IMR-90 (cell line): ENCODE data around the gene ELP4. TPM values are rescaled to one million over a fixed set of nuclear protein-coding genes. Genes with fewer than 3 reads are reported as not detected.

ENCODE experiments used
- ATAC-seq: fragments of 200-7000 bp; cut with Tn5 transposase; 2 replicates; pipeline ENCODE4 v1.9.1; 2020; ENCODE audit warnings: low read depth, mild to moderate bottlenecking, moderate library complexity
- BruUV-seq: library from RNA; stranded (reverse); fragments of 400-500 nt; replicated peaks from 2 replicates; lab custom pipeline; 2021; lab: Mats Ljungman, UMichigan
- CTCF ChIA-PET: fragments of 300-600 bp; formaldehyde crosslinking; extraction: SDS; loops from one replicate; lab custom pipeline; 2021; ENCODE audit warnings: antibody characterized with exemption; lab: Yijun Ruan, JAX
- POLR2A ChIA-PET: fragments of 300-600 bp; sonication (Branson Sonifier 250); formaldehyde crosslinking; loops from one replicate; lab custom pipeline; 2022; ENCODE audit warnings: antibody characterized with exemption; ENCODE audit not compliant: unreplicated experiment; lab: Charles Lee
- DNase-seq: peaks from one replicate; pipeline ENCODE4 v3.0.0; 2013
- H2AFZ ChIP-seq: replicated peaks from 2 replicates; pipeline ENCODE3; 2013; ENCODE audit warnings: low read length, mild to moderate bottlenecking; ENCODE audit not compliant: poor library complexity
- H2AK5ac ChIP-seq: 2 replicates; pipeline ENCODE4 v1.6.1; 2013; ENCODE audit warnings: low read depth, low read length, inconsistent platforms
- H2AK9ac ChIP-seq: replicated peaks from 2 replicates; pipeline ENCODE3; 2013; ENCODE audit warnings: mild to moderate bottlenecking, low read depth, low read length, moderate library complexity; ENCODE audit not compliant: poor library complexity
- H2BK120ac ChIP-seq: 2 replicates; pipeline ENCODE4 v1.6.1; 2013; ENCODE audit warnings: low read depth, low read length, inconsistent platforms
- H2BK15ac ChIP-seq: 3 replicates; pipeline ENCODE4 v1.6.1; 2013; ENCODE audit warnings: low read depth, low read length, inconsistent platforms
- H2BK20ac ChIP-seq: 2 replicates; pipeline ENCODE4 v1.6.1; 2013; ENCODE audit warnings: low read depth, mild to moderate bottlenecking, inconsistent platforms, low read length, moderate library complexity
- H2BK5ac ChIP-seq: 2 replicates; pipeline ENCODE4 v1.6.1; 2013; ENCODE audit warnings: mild to moderate bottlenecking, low read depth, low read length, inconsistent platforms; ENCODE audit not compliant: poor library complexity, severe bottlenecking
- H3K14ac ChIP-seq: replicated peaks from 2 replicates; pipeline ENCODE4 v1.6.1; 2013; ENCODE audit warnings: low read depth, low read length, inconsistent platforms
- H3K18ac ChIP-seq: 2 replicates; pipeline ENCODE4 v1.6.1; 2013; ENCODE audit warnings: low read depth, low read length, control low read depth
- H3K23ac ChIP-seq: 2 replicates; pipeline ENCODE4 v1.6.1; 2013; ENCODE audit warnings: low read depth, low read length, inconsistent platforms
- H3K27ac ChIP-seq: 2 replicates; pipeline ENCODE4 v1.5.1; 2013; ENCODE audit warnings: mild to moderate bottlenecking, control low read depth, low read length; ENCODE audit not compliant: insufficient read depth
- H3K27me3 ChIP-seq: 2 replicates; pipeline ENCODE4 v1.6.1; 2013; ENCODE audit warnings: low read length; ENCODE audit not compliant: control insufficient read depth, insufficient read depth
- H3K36me3 ChIP-seq: 2 replicates; pipeline ENCODE4 v1.6.1; 2013; ENCODE audit warnings: low read length, mixed read lengths; ENCODE audit not compliant: control insufficient read depth, insufficient read depth
- H3K4ac ChIP-seq: 2 replicates; pipeline ENCODE4 v1.6.1; 2013; ENCODE audit warnings: low read depth, low read length, inconsistent platforms
- H3K4me1 ChIP-seq: 2 replicates; pipeline ENCODE4 v1.6.1; 2013; ENCODE audit warnings: low read length, mixed read lengths; ENCODE audit not compliant: control insufficient read depth, insufficient read depth
- H3K4me2 ChIP-seq: 2 replicates; pipeline ENCODE4 v1.6.1; 2013; ENCODE audit warnings: low read depth, mild to moderate bottlenecking, control low read depth, low read length, moderate library complexity
- H3K4me3 ChIP-seq: 2 replicates; pipeline ENCODE4 v1.5.1; 2013; ENCODE audit warnings: low read depth, mild to moderate bottlenecking, control low read depth, low read length, moderate library complexity; ENCODE audit not compliant: insufficient read depth
- H3K56ac ChIP-seq: 2 replicates; pipeline ENCODE4 v1.6.1; 2013; ENCODE audit warnings: low read length, inconsistent platforms; ENCODE audit not compliant: insufficient read depth; ENCODE audit errors: extremely low read depth
- H3K79me1 ChIP-seq, 2 experiments: 2 replicates each; pipeline ENCODE4 v1.6.1; 2013; ENCODE audit warnings: low read length in 2 of 2, inconsistent platforms in 1 of 2, low read depth in 1 of 2
- H3K9ac ChIP-seq: 2 replicates; pipeline ENCODE4 v1.6.1; 2013; ENCODE audit warnings: low read depth, low read length, control low read depth
- H3K9me1 ChIP-seq: 2 replicates; pipeline ENCODE4 v1.6.1; 2013; ENCODE audit warnings: low read length, inconsistent platforms; ENCODE audit not compliant: insufficient read depth
- H3K9me3 ChIP-seq: 2 replicates; pipeline ENCODE4 v1.6.1; 2013; ENCODE audit warnings: low read length; ENCODE audit not compliant: control insufficient read depth, insufficient read depth
- H4K20me1 ChIP-seq: 2 replicates; pipeline ENCODE4 v1.6.1; 2013; ENCODE audit warnings: low read length, inconsistent platforms; ENCODE audit not compliant: insufficient read depth
- H4K5ac ChIP-seq: 2 replicates; pipeline ENCODE4 v1.6.1; 2013; ENCODE audit warnings: mild to moderate bottlenecking, low read depth, low read length, control low read depth
- H4K8ac ChIP-seq, 2 experiments: 2 replicates each; pipeline ENCODE4 v1.6.1; 2013; ENCODE audit warnings: low read depth in 2 of 2, low read length in 2 of 2, control low read depth in 1 of 2, inconsistent platforms in 1 of 2
- H4K91ac ChIP-seq: 2 replicates; pipeline ENCODE4 v1.6.1; 2013; ENCODE audit warnings: low read depth, low read length, inconsistent platforms; ENCODE audit not compliant: insufficient read depth
- BHLHE40 ChIP-seq: fragments of 150-350 bp; IDR thresholded peaks from 2 replicates; pipeline ENCODE4 v1.6.1; 2016; ENCODE audit warnings: mild to moderate bottlenecking, low read depth, low read length
- CEBPB ChIP-seq: IDR thresholded peaks from 2 replicates; pipeline ENCODE4 v1.6.1; 2012; ENCODE audit warnings: low read depth, low read length, improper control_type of control experiment
- CHD1 ChIP-seq: IDR thresholded peaks from 2 replicates; pipeline ENCODE4 v1.6.1; 2012; ENCODE audit warnings: low read depth, low read length, improper control_type of control experiment
- CTCF ChIP-seq: conservative IDR thresholded peaks from 2 replicates; pipeline ENCODE4 v1.5.1; 2012; ENCODE audit warnings: mild to moderate bottlenecking, low read depth, low read length, improper control_type of control experiment
- ELK1 ChIP-seq: fragments of 150-350 bp; IDR thresholded peaks from 2 replicates; pipeline ENCODE4 v1.6.1; 2016; ENCODE audit warnings: low read depth, mild to moderate bottlenecking, low read length, moderate library complexity, borderline replicate concordance
- FOS ChIP-seq: fragments of 150-350 bp; IDR thresholded peaks from 2 replicates; pipeline ENCODE4 v1.6.1; 2016; ENCODE audit warnings: low read depth, low read length
- MAFK ChIP-seq: IDR thresholded peaks from 2 replicates; pipeline ENCODE4 v1.6.1; 2012; ENCODE audit warnings: low read depth, low read length, improper control_type of control experiment
- MAZ ChIP-seq: IDR thresholded peaks from 2 replicates; pipeline ENCODE4 v1.6.1; 2012; ENCODE audit warnings: low read depth, mild to moderate bottlenecking, low read length, improper control_type of control experiment, moderate library complexity, borderline replicate concordance
- MXI1 ChIP-seq: IDR thresholded peaks from 2 replicates; pipeline ENCODE4 v1.6.1; 2012; ENCODE audit warnings: low read depth, mild to moderate bottlenecking, low read length, moderate library complexity, borderline replicate concordance
- NFE2L2 ChIP-seq: fragments of 150-350 bp; IDR thresholded peaks from 2 replicates; pipeline ENCODE4 v1.6.1; 2016; ENCODE audit warnings: low read depth, mild to moderate bottlenecking, low read length
- POLR2A ChIP-seq: IDR thresholded peaks from 2 replicates; pipeline ENCODE4 v1.6.1; 2012; ENCODE audit warnings: mild to moderate bottlenecking, low read depth, low read length
- RAD21 ChIP-seq: IDR thresholded peaks from 2 replicates; pipeline ENCODE4 v1.6.1; 2012; ENCODE audit warnings: low read length, improper control_type of control experiment
- RCOR1 ChIP-seq: IDR thresholded peaks from 2 replicates; pipeline ENCODE4 v1.6.1; 2012; ENCODE audit warnings: mild to moderate bottlenecking, low read length, improper control_type of control experiment; ENCODE audit not compliant: insufficient replicate concordance
- RFX5 ChIP-seq: IDR thresholded peaks from 2 replicates; pipeline ENCODE4 v1.8.0; 2012; ENCODE audit warnings: low read depth, mild to moderate bottlenecking, low read length, moderate library complexity
- SMC3 ChIP-seq: fragments of 150-350 bp; IDR thresholded peaks from 2 replicates; pipeline ENCODE4 v1.6.1; 2016; ENCODE audit warnings: low read depth, mild to moderate bottlenecking, antibody characterized with exemption, low read length, moderate library complexity
- USF2 ChIP-seq: fragments of 150-350 bp; IDR thresholded peaks from 2 replicates; pipeline ENCODE4 v1.6.1; 2017; ENCODE audit warnings: mild to moderate bottlenecking, antibody characterized with exemption, low read length, low read depth
- WGBS, 2 experiments: methylation state at CpG; one replicate each; pipeline versions ENCODE4 v1.1.5 to v1.1.7; 2013; ENCODE audit warnings: missing lambda C conversion rate in 2 of 2; ENCODE audit not compliant: insufficient read length in 1 of 2; ENCODE audit errors: extremely low coverage in 2 of 2; 5-methylcytosine and 5-hydroxymethylcytosine counted together
- dilution Hi-C: fragments of 300-500 bp; cut with HindIII; formaldehyde crosslinking; loops from one replicate; pipeline ENCODE4 v1.14.3; 2018; ENCODE audit warnings: low sequenced_read_pairs; ENCODE audit not compliant: unreplicated experiment
- in situ Hi-C: fragments of 300-500 bp; cut with MboI; formaldehyde crosslinking; loops from 3 replicates; pipeline ENCODE4 v1.14.3; 2019; ENCODE audit warnings: low sequenced_read_pairs, inconsistent platforms, mixed read lengths
- intact Hi-C: fragments of 100-400 bp; cut with micrococcal nuclease; formaldehyde crosslinking; loops from 2 replicates; pipeline ENCODE4 v1.10.0; 2022
- polyA plus RNA-seq, 3 experiments: library from polyadenylated mRNA; depleted of rRNA; stranded (reverse); fragments of >200 nt; gene quantifications; 2 replicates each; pipeline ENCODE4 v1.2.3, GENCODE V29; 2012; ENCODE audit warnings: low replicate concordance in 1 of 3
- total RNA-seq: library from RNA; depleted of rRNA; stranded (reverse); fragments of >200 nt; gene quantifications from 2 replicates; pipeline ENCODE4 v1.2.3, GENCODE V29; 2012

Gene ELP4
- total and polyA plus RNA-seq, 2 of the 4 experiments (the other 2 are of a cell fraction): 8.4 to 20.4 TPM

- no peak overlapping the region for H4K91ac ChIP-seq
- H3K56ac ChIP-seq: no peak overlapping the region
- ChIA-PET POLR2A (no interaction called here), CTCF (interaction anchor here (1.2 kb wide), 1 partner anchor 9 kb away, joined by 3 read pairs; no protein-coding TSS in a partner anchor)
- no peak overlapping the region for H3K27ac ChIP-seq
- no peak overlapping the region for H3K14ac ChIP-seq
- no peaks in the 10 kb centered on the region for H4K20me1 ChIP-seq
- no peak overlapping the region for H3K9ac ChIP-seq
- no peaks in the 10 kb centered on the region for H3K27me3 ChIP-seq
- H4K5ac ChIP-seq: no peak overlapping the region
- ATAC-seq (no peak), DNase-seq (no peak)
- H2AK5ac ChIP-seq: no peak overlapping the region
- H3K9me1 ChIP-seq: no peaks in the 10 kb centered on the region
- no peaks in the 10 kb centered on the region for H3K36me3 ChIP-seq
- no peak overlapping the region for H2AFZ ChIP-seq
- in situ Hi-C loops: no loop called here
- H4K8ac ChIP-seq: no peak overlapping the region
- TF ChIP-seq POLR2A (no peak), RCOR1 (no peak), SMC3 (no peak), MAFK (no peak), USF2 (no peak), RAD21 (no peak), CEBPB (no peak), ELK1 (no peak), MAZ (no peak), NFE2L2 (no peak), MXI1 (no peak), CHD1 (no peak), RFX5 (no peak), CTCF (no peak), FOS (no peak), BHLHE40 (no peak)
- no peak overlapping the region for H3K4me2 ChIP-seq
- no peaks in the 10 kb centered on the region for H3K79me1 ChIP-seq
- no peaks in the 10 kb centered on the region for H3K9me3 ChIP-seq
- H2BK120ac ChIP-seq: no peak overlapping the region
- H2BK20ac ChIP-seq: no peak overlapping the region
- no peak overlapping the region for H2BK15ac ChIP-seq
- intact Hi-C loops: no loop called here
- H3K18ac ChIP-seq: no peak overlapping the region
- 100% methylated on average over 1 of the region's 3 CpGs; no CpG with 5 or more reads in 1 of the 2 experiments for WGBS, 2 experiments
- dilution Hi-C loops: no loop called here
- H2BK5ac ChIP-seq: no peak overlapping the region
- H3K4me1 ChIP-seq: no peaks in the 10 kb centered on the region
- BruUV-seq: no TSS peak
- no peak overlapping the region for H3K4ac ChIP-seq
- H3K4me3 ChIP-seq: no peak overlapping the region
- H3K23ac ChIP-seq: no peak overlapping the region
- no peak overlapping the region for H2AK9ac ChIP-seq
Observed at GRCh38 chr11:31664954-31665353, 155.4 kb downstream of the ELP4 start.
